Fibroblast of skin of right biceps (primary cell): ENCODE measurements around the gene AMOTL1.
A peak's percentile ranks its signal among the peaks of the same experiment; 100 is the strongest.

ENCODE experiments used
- DNase-seq: peaks from one replicate; pipeline ENCODE4 v3.0.0-alpha.2; 2013

The AMOTL1 gene

DNA sequence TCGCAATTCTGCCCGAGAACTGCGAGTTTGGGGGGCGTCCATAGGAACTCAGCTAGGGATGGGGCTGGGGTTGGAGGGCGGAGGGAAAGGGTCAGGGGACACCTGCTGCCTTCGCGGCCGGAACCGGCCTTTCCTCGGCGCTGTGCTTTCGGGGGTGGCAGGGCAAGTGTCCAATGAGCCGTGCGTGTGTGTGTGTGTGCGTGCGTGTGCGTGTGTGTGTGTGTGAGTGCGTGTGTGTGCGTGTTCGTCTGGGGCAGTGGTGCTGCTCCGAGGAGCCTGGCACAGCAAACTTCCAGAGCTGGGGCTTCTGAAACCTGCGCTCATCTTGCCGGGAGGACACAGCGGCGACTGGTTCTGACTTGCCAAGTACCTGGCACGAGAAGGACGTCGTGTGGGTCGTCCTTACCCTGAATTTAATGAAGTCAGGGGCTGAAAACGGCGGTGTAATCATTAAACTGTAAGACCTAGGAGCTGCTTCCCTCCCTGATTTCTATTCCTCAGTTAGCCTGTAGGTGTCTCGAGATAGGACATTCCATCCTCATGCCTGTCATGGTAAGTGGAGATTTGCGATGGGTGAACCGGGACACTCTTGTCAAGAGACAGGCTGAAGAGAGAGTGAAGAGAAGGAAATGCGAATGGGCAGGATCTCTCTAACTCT is 27.0 kb upstream of the AMOTL1 start:
- peak; percentile 70 for DNase-seq

- DNase-seq: no peak
Measured at GRCh38 chr11:94742665-94743064, 25.5 kb upstream of the AMOTL1 start.

- no peak for DNase-seq
Measured at GRCh38 chr11:94746721-94747120, 21.4 kb upstream of the AMOTL1 start.

DNA sequence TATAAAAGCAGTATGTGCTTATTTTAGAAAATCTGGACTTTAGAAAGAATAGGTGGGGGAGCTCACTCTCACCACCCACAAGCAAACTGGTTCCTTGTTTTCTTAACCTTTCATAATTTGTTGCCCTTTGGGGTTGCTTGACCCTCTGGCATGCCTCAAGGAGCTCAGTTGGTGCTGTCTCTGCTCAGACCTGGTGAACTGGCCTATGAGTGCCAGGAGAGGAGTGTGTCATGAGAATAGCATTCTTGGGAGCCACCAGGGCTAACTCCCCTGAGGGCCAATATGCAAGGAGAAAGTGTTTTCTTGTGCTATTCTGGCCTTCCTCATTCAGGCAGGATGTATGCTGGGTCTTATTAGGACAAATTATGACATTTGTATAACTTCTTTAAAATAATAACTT is 21.0 kb upstream of the AMOTL1 start:
- no peak for DNase-seq

GRCh38 chr11:94747601-94748041 is 20.5 kb upstream of the AMOTL1 start:
- no peak for DNase-seq

- DNase-seq: no peak
Measured at GRCh38 chr11:94749369-94749768, 18.8 kb upstream of the AMOTL1 start.

DNA sequence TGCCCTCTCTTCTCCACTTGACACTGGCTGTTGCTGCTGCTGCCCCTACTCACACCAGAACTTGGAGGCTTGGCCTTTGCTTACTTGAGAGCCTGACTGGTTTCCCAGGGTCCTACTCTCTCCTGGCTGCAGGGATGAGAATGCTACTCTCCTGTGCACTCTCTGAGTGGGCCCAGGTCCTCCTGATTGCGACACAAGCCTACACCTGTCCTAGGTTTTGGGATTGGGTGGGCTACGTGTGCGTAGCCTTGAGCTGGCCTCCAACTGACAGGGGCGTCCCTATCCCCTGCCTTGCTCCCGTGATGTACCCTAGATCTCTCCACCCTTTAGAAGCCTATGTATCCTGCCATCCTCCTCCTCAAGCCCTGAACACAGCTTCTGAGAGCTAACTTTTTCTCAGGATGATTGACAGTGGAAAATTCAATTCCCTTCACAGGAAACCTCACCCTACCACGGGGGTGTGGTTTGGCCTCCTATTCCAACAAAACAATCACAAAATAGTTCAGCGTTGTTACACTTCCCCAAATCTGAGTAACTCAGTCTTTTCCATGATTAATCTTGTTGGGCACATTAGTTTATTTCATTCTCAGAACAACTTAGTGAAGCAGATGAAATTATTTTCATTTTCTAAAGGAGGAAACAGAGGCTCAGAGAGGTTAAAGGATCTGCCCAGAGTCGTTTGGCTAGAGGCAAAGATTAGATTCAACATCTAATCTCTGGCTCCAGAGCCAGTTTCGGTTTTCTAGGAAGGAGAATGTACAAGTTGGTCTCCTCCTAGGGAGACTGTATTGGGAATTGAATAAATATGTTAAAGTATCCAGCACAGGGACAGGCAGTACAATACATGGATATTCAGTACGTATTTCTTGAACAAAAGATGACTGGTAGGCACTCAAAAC is 17.6 kb upstream of the AMOTL1 start:
- no peak for DNase-seq

DNA sequence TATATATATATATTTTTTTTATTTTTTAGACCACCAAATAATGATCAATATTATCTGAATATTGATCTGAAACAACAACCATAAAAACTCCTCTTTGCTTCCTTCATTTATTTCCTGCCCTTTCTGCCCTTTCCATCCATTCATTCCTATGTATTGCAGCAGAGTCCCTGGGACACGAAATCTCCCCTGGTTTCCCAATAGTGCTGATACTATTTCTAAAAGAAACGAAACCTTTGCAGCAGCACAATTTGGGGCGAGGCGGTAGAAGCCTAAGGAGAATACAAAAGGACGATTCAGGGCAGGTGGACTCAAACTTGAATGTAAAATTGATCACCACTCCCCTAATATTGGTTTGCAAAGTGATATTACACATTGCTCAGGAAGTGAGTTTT is 16.9 kb upstream of the AMOTL1 start:
- DNase-seq: no peak

DNA sequence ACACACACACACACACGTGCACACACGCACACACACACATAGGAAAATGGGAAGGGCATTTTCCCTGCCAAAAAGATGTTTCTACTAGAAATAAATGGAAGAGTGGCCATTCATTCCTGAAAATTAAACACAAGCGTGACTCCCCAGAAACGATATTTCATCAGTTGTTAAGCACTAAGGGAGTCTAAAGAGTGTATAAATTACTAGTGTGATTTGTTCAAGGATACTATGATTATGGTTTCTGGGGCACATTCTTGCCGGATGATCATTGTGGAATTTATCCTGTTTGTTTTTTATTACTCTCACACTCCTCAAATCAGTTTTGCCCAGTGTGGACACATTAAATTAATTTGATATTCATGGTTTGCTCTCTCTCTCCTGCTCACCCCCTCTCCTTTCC is 16.4 kb upstream of the AMOTL1 start:
- peak; percentile 56 for DNase-seq

- no peak for DNase-seq
Measured at GRCh38 chr11:94753630-94754029, 14.5 kb upstream of the AMOTL1 start.

DNA sequence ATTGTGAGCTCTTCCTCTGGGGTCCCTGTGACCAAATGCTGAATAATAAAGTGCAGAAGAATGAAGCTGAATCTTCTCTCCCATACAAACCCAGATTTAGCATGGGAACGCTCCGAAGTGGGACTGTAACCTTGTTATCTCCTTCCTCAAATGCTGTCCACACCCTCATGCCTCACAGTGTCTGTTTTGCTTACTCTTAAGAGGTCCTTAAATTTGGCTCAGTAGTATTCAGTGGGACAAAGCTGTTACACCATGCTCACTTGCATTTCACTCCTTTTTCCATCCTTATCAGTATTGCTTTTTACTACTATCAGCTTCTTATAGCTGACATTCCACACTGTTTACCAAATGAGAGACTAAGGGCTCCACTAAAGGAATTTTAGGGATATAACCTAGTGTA is 13.8 kb upstream of the AMOTL1 start:
- DNase-seq: no peak

GRCh38 chr11:94754819-94755218 is 13.3 kb upstream of the AMOTL1 start:
- no peak for DNase-seq

- DNase-seq: no peak
Measured at GRCh38 chr11:94755494-94755893, 12.7 kb upstream of the AMOTL1 start.

DNA sequence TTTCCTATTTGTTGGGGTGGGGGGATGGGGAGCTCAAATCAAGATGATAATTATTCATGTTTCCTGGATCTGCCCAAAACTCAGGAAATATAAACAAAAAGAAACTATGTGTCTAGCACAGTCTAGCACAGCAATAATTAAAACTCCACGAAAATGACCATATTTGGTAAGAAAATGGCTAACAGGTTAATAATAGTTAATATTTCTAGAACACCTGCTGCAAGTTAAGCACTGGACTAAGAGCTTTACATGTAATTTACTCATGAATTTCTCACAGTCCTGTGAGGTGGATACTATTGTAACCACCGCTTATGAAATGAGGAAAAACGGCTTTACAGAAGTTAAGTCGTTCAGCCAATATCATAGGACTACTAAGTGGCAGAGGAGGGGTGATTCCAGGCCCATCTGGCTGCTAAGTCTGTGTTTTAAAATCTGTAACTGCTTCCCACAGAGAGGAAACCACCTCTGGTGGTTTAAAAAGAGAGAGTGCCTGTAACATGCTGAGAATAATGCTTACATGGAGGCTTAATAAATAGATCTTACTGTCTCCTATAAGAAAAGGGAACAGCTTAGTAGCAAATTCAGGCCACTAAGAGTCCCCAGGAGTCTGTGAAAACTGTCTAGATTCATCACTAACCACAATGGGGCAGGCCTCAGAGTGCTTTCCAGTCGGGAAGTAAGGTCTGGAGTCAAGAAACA is 11.0 kb upstream of the AMOTL1 start:
- no peak for DNase-seq

DNA sequence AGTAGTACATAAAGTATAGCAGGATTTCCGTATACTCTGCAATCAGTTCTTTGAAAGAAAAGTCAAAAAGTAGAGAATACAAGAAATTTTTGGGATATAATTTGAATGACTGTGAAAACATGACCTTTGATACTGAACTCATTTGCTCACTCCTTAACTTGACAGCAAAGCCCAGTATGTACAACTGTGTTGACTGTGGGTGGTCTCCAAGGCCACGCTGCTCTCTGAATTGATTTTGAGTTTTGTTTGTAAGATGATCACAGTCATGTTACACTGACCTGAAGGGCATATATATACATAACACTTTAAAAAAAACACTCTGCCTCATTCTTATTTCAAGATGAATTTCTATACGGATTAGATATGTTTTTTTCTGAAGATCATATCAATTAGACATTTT is 9.5 kb upstream of the AMOTL1 start:
- DNase-seq: no peak

GRCh38 chr11:94759522-94759921 is 8.6 kb upstream of the AMOTL1 start:
- DNase-seq: no peak

DNA sequence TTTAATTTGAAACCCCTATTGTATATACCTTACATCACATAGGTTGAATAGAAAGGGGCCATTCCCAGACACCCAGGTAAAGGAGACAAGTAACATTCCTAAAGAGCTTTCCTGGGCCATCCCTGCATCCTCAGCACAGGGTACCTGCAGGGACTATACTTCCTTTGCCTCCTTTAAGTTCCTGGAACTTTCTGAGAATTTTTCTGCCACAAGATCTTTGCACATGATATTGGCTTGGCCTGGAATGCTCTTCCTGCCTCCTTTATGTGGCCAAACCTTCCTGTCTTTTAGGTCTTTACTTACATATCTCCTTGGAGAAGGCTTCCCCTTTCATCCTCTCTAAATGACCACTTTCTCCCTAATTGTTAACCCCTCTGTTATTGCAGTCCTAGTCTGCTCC is 7.9 kb upstream of the AMOTL1 start:
- DNase-seq: no peak

- no peak for DNase-seq
Measured at GRCh38 chr11:94762208-94762607, 5.9 kb upstream of the AMOTL1 start.

- DNase-seq: no peak
Measured at GRCh38 chr11:94762995-94763394, 5.2 kb upstream of the AMOTL1 start.

DNA sequence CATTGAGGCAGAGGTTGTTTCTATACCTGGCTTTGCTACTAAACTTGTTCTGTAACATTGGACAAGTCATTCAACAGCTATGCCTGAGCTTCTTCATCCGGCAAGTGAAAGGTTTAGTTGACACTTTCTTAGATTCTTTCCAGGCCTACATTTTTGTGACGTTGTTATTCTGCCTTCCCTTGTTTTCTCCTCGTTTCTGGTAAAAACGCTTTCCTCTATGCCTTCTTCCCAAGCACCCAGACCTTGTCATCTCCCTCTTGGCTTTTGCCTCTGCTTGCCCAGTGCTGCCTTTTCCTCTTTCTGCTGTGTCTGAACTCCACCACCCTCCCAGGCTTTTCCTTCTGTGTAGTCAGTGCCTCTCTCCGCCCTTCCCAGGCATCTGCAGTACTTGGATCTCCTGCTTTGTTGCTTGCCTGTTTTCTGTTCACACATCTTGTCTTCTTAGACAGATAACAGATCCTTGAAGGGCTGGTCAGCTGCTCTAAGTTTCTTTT is 1.4 kb upstream of the AMOTL1 start:
- no peak for DNase-seq

DNA sequence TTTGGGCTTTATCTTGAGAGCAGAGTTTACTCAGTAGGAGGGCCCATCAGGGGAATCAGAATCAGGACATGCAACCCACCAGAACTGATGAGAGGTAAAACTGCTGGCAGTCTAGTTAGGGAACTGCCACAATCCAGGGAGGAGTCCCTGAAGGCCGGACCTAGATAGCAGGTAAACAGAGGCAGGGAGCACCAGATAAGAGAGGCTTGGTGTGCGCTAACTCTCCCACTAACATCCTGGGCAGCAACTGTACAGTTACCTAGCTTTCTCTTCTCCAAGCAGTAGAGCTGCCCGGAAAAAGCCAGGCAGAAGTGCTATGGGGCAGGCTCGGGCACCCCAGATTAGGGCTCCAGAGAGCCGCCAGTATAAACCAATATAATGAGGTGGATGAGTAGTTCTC is 865 bp upstream of the AMOTL1 start:
- no peak for DNase-seq

DNA sequence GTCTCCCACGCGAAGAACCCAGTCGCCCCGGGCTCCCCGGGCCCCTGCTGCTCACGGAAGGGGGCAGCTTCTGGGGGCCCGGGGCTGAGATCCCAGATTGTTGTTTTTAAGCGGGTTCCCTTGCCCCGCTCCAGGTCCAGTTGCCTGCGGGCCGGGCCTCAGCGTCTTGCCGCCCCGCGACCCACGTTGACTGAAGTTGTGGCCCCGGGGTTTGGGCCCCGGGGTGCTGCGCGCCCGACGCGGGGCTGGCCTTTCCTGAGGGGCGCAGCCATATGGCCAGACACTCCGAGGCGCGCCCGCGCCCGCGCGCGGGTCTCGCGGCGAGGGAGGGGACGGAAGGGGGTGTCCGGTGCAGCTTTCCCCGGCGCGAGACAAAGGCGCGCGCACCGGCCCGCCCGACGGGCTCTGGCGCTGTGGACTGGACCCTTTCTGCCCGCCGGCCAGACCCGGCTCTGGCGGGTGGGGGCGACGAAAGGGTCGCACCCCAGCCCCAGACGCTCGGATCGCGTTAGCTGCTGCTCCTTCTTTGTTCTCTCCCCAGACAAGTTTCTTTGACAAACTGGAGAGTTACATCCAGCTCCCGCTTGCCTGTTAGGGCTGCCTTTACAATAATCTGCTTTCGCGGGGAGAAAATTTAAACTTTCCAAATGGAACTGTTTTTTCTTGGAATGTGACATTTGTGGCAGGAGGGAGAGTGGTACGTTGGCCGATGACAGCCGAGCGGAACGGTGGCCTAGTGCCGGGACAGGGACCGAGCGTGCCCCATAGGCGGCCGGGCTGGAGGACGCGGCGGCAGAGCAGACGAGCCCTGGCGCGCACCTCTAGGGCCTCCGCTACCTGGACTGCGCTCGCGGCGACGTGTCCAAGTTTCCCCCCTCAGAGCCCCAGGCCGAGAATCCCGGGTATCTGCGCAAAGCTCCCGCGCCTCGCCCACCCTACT is 716 bp downstream of the AMOTL1 start:
- peak; percentile 51 for DNase-seq
